Muscle layer of colon (tissue), 2 donors: ENCODE measurements around the gene TNS4.

Source experiments
- H3K27ac ChIP-seq: one replicate; pipeline ENCODE4 v1.7.0; 2013; ENCODE audit warnings: low read depth, mild to moderate bottlenecking, low read length, moderate library complexity
- H3K27me3 ChIP-seq, 2 donors: one replicate each; pipeline ENCODE4 v1.7.0; 2013; ENCODE audit warnings: low read length in 2 of 2, mild to moderate bottlenecking in 2 of 2; ENCODE audit not compliant: insufficient read depth in 2 of 2, control insufficient read depth in 1 of 2
- H3K36me3 ChIP-seq: one replicate; pipeline ENCODE4 v1.7.0; 2013; ENCODE audit warnings: mild to moderate bottlenecking, low read length; ENCODE audit not compliant: insufficient read depth
- H3K4me1 ChIP-seq: one replicate; pipeline ENCODE4 v1.7.0; 2013; ENCODE audit warnings: mild to moderate bottlenecking, low read length; ENCODE audit not compliant: insufficient read depth
- H3K4me3 ChIP-seq, 2 donors: one replicate each; pipeline ENCODE4 v1.7.0; 2013; ENCODE audit warnings: low read length in 2 of 2, low read depth in 1 of 2, mild to moderate bottlenecking in 1 of 2, moderate library complexity in 1 of 2
- H3K9ac ChIP-seq: one replicate; pipeline ENCODE4 v1.7.0; 2013; ENCODE audit warnings: low read length
- H3K9me3 ChIP-seq: one replicate; pipeline ENCODE4 v1.7.0; 2013; ENCODE audit warnings: mild to moderate bottlenecking, low read length
- donor health status: abdominal sarcoma.
- donor health status: Adenocarcinoma of cecum.

TNS4 gene

DNA sequence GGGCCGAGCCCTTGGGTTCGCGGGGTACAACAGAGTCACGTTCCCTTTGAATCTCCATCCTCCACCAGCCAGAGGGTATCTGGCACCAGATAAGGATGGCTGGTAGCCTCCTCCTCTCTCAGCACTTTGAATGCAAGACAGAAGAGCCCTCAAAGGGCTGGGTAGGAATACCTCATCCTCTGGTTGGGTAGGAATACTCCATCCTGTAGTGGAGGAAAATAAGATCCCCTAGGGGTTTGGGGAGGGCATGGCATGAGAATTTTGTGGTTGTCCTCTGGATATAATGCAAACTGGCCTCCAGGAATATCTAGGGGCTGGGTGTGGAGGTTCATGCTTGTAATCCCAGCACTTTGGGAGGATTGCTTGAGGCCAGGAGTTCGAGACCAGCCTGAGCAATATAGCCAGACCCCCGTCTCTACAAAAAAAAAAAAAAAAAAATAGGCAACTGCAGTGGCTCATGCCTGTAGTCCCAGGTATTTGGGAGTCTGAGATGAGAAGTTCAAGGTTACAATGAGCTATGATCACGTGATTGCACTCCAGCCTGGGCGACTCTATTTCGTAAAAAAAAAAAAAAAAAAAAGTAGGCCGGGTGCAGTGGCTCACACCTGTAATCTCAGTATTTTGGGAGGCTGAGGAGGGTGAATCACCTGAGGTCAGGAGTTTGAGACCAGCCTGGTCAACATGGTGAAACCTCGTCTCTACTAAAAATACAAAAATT lies 55.5 kb downstream of the TNS4 start:
- Histone ChIP-seq H3K4me1 (peaks cover 67% of the 10 kb centered on the region), H3K9me3 (no peaks in the 10 kb centered on the region), H3K4me3 (peak overlapping the region; percentile 77 to 80), H3K27ac (peak overlapping the region; percentile 98), H3K27me3 (no peaks in the 10 kb centered on the region), H3K9ac (peak overlapping the region; percentile 90), H3K36me3 (peaks cover 13% of the 10 kb centered on the region)

- Histone ChIP-seq H3K9me3 (no peaks in the 10 kb centered on the region), H3K4me1 (peaks cover 52% of the 10 kb centered on the region)
Observed at GRCh38 chr17:40443988-40444899, 57.2 kb downstream of the TNS4 start.

DNA sequence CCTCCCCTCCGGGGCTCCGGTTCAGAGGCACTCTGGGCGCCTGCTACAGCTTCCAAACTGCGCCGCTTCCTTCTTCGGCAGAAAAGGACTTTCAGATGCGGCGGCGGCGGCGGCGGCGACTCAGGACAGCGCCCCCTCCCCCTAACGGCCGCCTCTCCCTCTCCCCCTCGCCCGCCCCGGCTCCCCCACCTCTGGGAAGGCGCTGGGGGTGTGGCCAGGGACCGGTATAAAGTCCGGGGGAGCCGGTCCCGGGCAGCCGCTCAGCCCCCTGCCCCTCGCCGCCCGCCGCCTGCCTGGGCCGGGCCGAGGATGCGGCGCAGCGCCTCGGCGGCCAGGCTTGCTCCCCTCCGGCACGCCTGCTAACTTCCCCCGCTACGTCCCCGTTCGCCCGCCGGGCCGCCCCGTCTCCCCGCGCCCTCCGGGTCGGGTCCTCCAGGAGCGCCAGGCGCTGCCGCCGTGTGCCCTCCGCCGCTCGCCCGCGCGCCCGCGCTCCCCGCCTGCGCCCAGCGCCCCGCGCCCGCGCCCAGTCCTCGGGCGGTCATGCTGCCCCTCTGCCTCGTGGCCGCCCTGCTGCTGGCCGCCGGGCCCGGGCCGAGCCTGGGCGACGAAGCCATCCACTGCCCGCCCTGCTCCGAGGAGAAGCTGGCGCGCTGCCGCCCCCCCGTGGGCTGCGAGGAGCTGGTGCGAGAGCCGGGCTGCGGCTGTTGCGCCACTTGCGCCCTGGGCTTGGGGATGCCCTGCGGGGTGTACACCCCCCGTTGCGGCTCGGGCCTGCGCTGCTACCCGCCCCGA lies 58.0 kb downstream of the TNS4 start, which contains the start of gene IGFBP4:
Gene IGFBP4 (plus strand): TSS at position 255 of the 792 bp plus-strand sequence. CDS start 286 bp downstream, at position 541.
- peak within 1 kb of the TSS; percentile 90 for H3K9ac ChIP-seq
- H3K27ac ChIP-seq = peak within 1 kb of the TSS; percentile 98
- peaks cover 7% of the 10 kb centered on the region for H3K36me3 ChIP-seq
- H3K27me3 ChIP-seq = no peaks in the 10 kb centered on the region
- peak within 1 kb of the TSS; percentile 77 to 93 for H3K4me3 ChIP-seq
- H3K4me1 ChIP-seq = peaks cover 44% of the 10 kb centered on the region
- no peaks in the 10 kb centered on the region for H3K9me3 ChIP-seq

More at GRCh38 chr17:40443988-40444899, 57.2 kb downstream of the TNS4 start:
- no peaks in the 10 kb centered on the region for H3K27me3 ChIP-seq
- H3K4me3 ChIP-seq = peak overlapping the region; percentile 77 to 80
- H3K27ac ChIP-seq = peak overlapping the region; percentile 98
- peaks cover 13% of the 10 kb centered on the region for H3K36me3 ChIP-seq
- H3K9ac ChIP-seq = peak overlapping the region; percentile 90

DNA sequence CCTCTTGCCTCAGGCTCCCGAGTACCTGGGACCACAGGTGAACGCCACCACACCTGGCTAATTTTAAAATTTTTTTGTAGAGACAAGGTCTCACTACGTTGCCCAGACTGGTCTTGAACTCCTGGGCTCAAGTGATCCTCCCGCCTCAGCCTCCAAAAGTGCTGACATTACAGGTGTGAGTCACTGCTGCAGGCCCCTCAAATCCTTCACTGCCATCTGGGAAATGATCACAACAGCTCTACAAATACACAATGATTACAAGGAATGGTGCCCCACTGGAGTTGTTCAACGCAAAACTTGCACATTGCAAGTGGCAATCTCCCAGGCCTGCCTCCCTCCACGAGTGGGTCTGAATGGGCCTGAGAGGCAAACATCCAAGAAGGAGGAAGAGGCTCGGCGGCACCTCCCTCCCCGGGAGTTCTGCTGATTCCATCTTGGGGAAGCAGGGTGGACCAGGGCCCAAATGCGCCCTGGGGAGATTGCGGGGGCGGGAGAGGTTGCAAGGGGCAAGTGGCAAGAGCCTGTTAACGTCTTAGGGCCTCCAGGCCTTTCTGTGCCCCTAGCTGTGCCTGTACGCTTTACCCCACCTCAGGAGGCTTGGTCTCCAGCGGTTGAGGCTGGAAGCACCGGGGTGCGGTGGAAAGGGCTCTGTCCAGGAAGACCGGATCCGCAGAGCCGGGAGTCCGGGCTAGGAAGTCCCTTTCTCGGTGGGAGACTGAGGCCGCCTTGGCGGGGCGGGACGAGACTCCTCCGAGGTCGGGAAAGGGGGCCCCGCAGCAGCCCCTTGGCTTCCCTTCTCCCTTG lies 58.8 kb downstream of the TNS4 start:
- Histone ChIP-seq H3K36me3 (peaks cover 6% of the 10 kb centered on the region), H3K27me3 (no peaks in the 10 kb centered on the region), H3K4me1 (peaks cover 39% of the 10 kb centered on the region), H3K9me3 (no peaks in the 10 kb centered on the region), H3K4me3 (peak overlapping the region; percentile 49 to 93), H3K9ac (peak overlapping the region; percentile 51), H3K27ac (peak overlapping the region; percentile 98)

GRCh38 chr17:40440166-40440565 lies 61.3 kb downstream of the TNS4 start:
- Histone ChIP-seq H3K27me3 (no peaks in the 10 kb centered on the region), H3K4me1 (peaks cover 30% of the 10 kb centered on the region)

DNA sequence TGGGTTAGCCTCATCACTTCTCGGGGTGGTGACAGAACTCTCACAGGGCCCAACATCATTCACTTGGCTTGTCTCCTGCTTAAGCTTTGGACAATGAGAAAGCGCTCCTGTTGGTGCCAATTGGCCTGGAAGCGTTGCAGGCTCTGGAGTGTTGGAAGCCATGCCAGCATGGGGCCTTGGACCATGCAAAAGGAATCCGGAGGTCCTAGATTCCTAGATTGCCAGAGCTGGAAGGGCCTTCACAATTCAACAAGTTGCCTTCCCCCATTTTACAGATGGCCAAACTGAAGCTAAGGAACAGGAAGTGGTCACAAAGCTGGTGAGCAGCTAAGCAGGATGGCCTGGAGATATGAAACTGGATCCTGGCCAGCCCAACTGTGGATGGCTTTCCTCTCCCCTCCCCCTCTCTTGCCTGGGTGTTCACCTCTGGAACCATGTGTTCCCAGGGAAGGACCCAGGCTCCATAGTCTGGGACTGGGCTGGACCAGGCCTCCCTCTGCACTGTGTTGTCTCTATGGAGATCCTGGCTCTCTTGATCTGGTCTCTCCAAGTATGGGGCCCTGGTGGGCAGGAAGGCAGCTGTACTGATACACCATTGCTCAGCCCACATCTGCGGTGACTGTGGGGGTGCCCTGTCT lies 64.2 kb downstream of the TNS4 start:
- H3K36me3 ChIP-seq = no peaks in the 10 kb centered on the region
- peak overlapping the region; percentile 52 for H3K27ac ChIP-seq
- H3K4me1 ChIP-seq = peaks cover 48% of the 10 kb centered on the region
- H3K9ac ChIP-seq = no peak overlapping the region
- H3K9me3 ChIP-seq = no peaks in the 10 kb centered on the region
- no peaks in the 10 kb centered on the region for H3K27me3 ChIP-seq
- H3K4me3 ChIP-seq = no peak overlapping the region

More at GRCh38 chr17:40440166-40440565, 61.3 kb downstream of the TNS4 start:
- no peak overlapping the region for H3K4me3 ChIP-seq
- H3K36me3 ChIP-seq = no peaks in the 10 kb centered on the region
- no peaks in the 10 kb centered on the region for H3K9me3 ChIP-seq
- no peak overlapping the region for H3K9ac ChIP-seq
- no peak overlapping the region for H3K27ac ChIP-seq

DNA sequence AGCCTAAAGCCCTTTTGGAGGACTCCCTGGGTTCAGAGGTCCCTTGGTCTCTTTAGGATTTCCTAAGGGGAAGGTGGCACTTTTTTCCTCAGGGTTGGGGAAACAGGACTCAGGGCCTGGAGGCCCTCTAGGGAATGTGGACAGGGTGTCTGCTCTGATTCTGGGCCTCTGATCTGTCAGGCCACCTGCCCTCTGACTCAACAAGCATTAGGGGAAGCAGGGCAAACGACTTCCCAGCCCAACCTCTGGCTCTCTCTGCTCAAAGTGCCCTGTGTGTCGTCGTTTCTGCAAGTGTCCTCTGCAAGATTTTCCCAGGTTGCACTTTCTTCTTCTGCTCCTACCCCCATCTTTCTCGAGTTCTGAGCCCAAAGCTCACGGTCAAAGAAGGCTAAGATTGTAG lies 64.8 kb downstream of the TNS4 start:
- Histone ChIP-seq H3K36me3 (no peaks in the 10 kb centered on the region), H3K4me1 (peaks cover 47% of the 10 kb centered on the region), H3K27ac (peak overlapping the region; percentile 52), H3K9ac (no peak overlapping the region), H3K27me3 (no peaks in the 10 kb centered on the region), H3K9me3 (no peaks in the 10 kb centered on the region), H3K4me3 (no peak overlapping the region)

DNA sequence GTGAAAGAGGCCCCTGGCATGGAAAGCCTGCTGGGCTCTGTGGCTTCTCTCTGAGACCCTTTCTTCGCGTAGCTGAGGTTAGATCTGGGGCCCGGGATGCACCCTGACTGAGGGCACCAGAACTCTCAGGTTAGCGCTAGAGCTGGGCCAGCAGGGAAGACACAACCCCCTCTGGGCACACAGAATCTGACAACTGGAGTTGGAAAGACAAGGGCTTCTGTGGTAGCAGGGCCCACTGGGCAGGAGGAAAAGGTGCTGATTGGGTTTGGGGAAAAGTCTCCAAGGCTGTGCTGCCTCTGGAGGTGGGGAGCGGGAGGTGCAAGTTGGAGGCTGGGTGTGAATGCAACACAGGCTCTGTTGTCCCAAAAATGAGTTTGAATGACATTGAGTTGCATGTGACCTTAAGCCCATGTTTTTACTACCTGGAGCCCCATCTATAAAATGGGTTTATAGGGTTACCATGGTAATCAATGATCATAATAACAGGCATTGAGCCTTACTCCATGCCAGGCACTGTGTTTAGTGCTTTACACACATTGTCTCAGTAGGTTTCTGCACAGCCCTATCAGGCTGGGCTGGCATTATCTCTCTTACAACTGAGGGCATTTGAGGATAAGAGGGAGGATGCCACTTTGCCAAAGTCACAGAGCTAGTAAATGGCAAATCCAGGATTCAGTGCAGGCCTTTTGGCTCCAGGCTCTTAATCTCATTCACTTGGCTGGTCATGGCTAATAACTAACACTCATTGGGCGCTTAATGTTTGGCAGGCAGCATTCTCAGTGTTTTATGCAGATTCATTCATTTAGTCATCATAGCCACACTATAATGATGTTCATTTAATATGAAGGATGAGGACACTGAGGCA lies 67.6 kb downstream of the TNS4 start:
- Histone ChIP-seq H3K9me3 (no peaks in the 10 kb centered on the region), H3K27me3 (no peaks in the 10 kb centered on the region), H3K27ac (peak overlapping the region; percentile 75), H3K4me3 (no peak overlapping the region), H3K4me1 (peaks cover 41% of the 10 kb centered on the region), H3K36me3 (no peaks in the 10 kb centered on the region), H3K9ac (peak overlapping the region; percentile 0)

DNA sequence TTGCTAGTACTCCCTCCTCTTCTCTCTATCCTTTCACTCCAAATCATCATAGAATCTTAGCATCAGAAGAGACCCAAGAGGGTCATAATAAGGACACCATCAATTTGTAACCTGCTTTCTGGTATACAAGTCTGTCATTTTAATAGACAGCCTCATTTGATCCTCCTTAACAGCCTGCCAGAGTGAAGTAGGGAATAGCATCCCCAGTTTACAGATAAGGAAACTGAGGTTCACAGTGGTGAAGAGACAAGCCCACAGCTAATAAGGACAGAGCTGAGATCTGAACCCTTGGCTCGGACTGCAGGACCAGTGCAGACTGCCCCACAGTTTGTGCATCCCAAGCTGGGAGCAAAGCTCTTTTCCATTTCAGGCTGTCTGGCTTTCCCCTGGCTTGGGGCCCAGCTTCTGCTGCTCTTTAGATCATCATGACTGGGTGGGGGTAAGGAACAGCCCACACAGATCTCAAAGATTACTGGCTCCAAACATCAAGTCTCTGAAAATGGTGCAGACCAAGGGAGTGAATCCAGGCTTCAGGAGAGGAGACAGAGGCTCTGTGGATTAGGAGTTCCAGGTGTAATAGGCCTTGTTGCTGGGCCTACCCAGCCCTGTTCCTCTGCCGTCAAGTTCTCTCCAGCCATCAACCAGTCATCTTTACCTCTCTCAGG lies 68.4 kb downstream of the TNS4 start:
- Histone ChIP-seq H3K27me3 (no peaks in the 10 kb centered on the region), H3K9ac (peak overlapping the region; percentile 0), H3K4me3 (peak overlapping the region in 1 of 2 donors; percentile 2), H3K36me3 (no peaks in the 10 kb centered on the region), H3K9me3 (no peaks in the 10 kb centered on the region), H3K4me1 (peaks cover 41% of the 10 kb centered on the region), H3K27ac (peak overlapping the region; percentile 75)
